Measurements from ENCODE around the gene PRAMEF20.
"Not testable (repeated sequence)": the region's sequence is repeated elsewhere in the genome, so short reads cannot be mapped to it uniquely, and the experiment has no call there.

The PRAMEF20 gene

GRCh38 chr1:13410150-13410549 is at the start of gene PRAMEF20:
Gene PRAMEF20, plus strand, starts transcription at chr1:13410450. Its CDS starts 5,905 bp downstream, at chr1:13416355.
- H3K36me3 Mint-ChIP-seq (ENCODE audit: low read depth); H3K4me1 Mint-ChIP-seq (ENCODE audit: low read depth); DNase-seq; H3K27me3 Mint-ChIP-seq; H3K27ac Mint-ChIP-seq; H3K4me3 Mint-ChIP-seq; H3K9me3 Mint-ChIP-seq: not testable (repeated sequence)

DNA sequence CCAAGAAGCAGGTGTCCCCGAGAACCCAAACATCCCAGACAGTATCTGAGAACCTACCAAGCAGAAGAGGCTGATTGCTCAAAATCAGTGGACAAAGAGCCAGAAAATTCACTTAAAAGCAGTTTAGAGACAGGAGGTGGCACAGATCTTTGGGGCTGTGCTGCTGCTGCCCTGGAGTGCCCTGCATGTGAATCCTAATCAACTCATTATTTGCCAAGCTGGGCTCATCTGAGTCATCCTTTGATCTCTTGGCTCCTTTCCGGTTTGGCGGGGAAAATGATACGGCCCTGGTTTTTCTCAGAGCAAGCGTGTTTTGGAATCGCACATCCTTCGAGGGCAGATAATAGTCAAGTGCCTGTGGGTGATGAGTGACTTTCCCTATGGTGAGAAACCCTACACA is 47.9 kb upstream of the PRAMEF20 start:
- H3K4me3 Mint-ChIP-seq; H3K36me3 Mint-ChIP-seq (ENCODE audit: low read depth); DNase-seq; H3K27me3 Mint-ChIP-seq; H3K27ac Mint-ChIP-seq; H3K4me1 Mint-ChIP-seq (ENCODE audit: low read depth); H3K9me3 Mint-ChIP-seq: not testable (repeated sequence)

GRCh38 chr1:13364928-13365327 is 45.3 kb upstream of the PRAMEF20 start:
- not testable (repeated sequence) for H3K4me1 Mint-ChIP-seq (ENCODE audit: low read depth); DNase-seq; H3K27ac Mint-ChIP-seq; H3K9me3 Mint-ChIP-seq; H3K4me3 Mint-ChIP-seq; H3K36me3 Mint-ChIP-seq (ENCODE audit: low read depth); H3K27me3 Mint-ChIP-seq

GRCh38 chr1:13366536-13366935 is 43.7 kb upstream of the PRAMEF20 start:
- DNase-seq; H3K4me1 Mint-ChIP-seq (ENCODE audit: low read depth); H3K4me3 Mint-ChIP-seq; H3K27me3 Mint-ChIP-seq; H3K27ac Mint-ChIP-seq; H3K9me3 Mint-ChIP-seq; H3K36me3 Mint-ChIP-seq (ENCODE audit: low read depth): not testable (repeated sequence)

GRCh38 chr1:13368544-13368943 is 41.7 kb upstream of the PRAMEF20 start:
- not testable (repeated sequence) for H3K36me3 Mint-ChIP-seq (ENCODE audit: low read depth); H3K27ac Mint-ChIP-seq; DNase-seq; H3K4me3 Mint-ChIP-seq; H3K4me1 Mint-ChIP-seq (ENCODE audit: low read depth); H3K9me3 Mint-ChIP-seq; H3K27me3 Mint-ChIP-seq

DNA sequence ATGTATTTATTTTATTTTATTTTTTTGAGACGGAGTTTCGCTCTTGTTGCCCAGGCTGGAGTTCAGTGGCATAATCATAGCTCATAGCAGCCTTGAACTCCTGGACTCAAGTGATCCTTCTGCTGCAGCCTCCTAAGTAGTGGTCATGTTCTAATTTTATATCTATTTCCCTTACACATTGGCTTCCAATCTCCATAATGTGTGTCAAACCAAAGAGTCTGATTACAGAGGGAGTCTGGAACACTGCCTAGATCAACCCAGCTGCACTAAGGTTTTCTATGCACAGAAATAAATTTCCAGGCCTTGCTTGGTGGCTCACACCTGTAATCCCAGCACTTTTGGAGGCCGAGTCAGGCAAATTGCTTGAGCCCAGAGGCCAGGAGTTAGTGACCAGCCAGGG is 31.3 kb upstream of the PRAMEF20 start:
- not testable (repeated sequence) for H3K27ac Mint-ChIP-seq; DNase-seq; H3K4me1 Mint-ChIP-seq (ENCODE audit: low read depth); H3K4me3 Mint-ChIP-seq; H3K36me3 Mint-ChIP-seq (ENCODE audit: low read depth); H3K27me3 Mint-ChIP-seq; H3K9me3 Mint-ChIP-seq

DNA sequence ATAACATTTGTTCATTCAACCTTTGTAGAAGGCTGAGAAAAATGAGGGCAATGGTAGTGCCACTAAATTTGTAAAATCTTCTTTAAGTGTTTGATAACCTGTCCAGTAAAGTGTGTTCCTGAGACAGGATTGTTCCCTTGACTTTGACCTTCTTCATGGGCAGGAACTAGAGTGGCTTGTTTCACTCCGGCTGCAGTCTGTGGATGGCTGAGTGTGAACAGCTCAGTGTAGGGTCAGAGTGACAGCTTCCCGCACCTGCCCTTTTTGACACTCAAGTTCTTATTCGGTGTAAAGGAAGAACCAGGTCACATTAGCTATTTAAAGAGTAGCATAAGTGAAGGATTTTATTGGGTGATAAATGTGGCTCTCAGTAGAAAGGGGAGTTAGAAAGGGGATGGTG is 29.9 kb upstream of the PRAMEF20 start:
- H3K27ac Mint-ChIP-seq; DNase-seq; H3K36me3 Mint-ChIP-seq (ENCODE audit: low read depth); H3K9me3 Mint-ChIP-seq; H3K27me3 Mint-ChIP-seq; H3K4me1 Mint-ChIP-seq (ENCODE audit: low read depth); H3K4me3 Mint-ChIP-seq: not testable (repeated sequence)

GRCh38 chr1:13389332-13389731 is 20.9 kb upstream of the PRAMEF20 start, which contains the start of gene PRAMEF17:
Gene PRAMEF17, plus strand, starts transcription at chr1:13389632. Its CDS starts 26 bp downstream, at chr1:13389658.
- not testable (repeated sequence) for H3K27me3 Mint-ChIP-seq; H3K9me3 Mint-ChIP-seq; H3K27ac Mint-ChIP-seq; H3K4me3 Mint-ChIP-seq; H3K36me3 Mint-ChIP-seq (ENCODE audit: low read depth); H3K4me1 Mint-ChIP-seq (ENCODE audit: low read depth); DNase-seq

DNA sequence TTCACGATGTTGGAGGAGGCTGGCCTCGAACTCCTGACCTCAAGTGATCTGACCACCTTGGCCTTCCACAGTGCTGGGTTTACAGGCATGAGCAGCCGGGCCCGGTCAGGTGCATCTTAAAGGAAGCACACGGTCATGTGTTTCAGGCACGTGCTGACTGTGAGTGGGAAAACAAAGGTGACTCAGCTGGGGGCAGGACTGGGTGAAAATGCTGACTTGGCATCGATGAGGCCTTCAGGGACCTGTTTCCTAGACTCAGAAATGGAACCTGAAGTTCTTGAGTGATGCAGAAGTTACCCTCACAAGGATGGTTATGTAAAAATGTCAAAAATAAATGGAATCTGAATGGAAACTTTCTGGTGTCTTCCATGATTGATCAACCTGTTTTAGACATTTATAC is 17.2 kb upstream of the PRAMEF20 start:
- not testable (repeated sequence) for H3K27me3 Mint-ChIP-seq; H3K27ac Mint-ChIP-seq; DNase-seq; H3K36me3 Mint-ChIP-seq (ENCODE audit: low read depth); H3K9me3 Mint-ChIP-seq; H3K4me1 Mint-ChIP-seq (ENCODE audit: low read depth); H3K4me3 Mint-ChIP-seq

- H3K4me1 Mint-ChIP-seq (ENCODE audit: low read depth); H3K4me3 Mint-ChIP-seq; H3K27ac Mint-ChIP-seq; DNase-seq; H3K27me3 Mint-ChIP-seq; H3K9me3 Mint-ChIP-seq; H3K36me3 Mint-ChIP-seq (ENCODE audit: low read depth): not testable (repeated sequence)
Measured at GRCh38 chr1:13394761-13395160, 15.5 kb upstream of the PRAMEF20 start.

- not testable (repeated sequence) for DNase-seq; H3K27me3 Mint-ChIP-seq; H3K36me3 Mint-ChIP-seq (ENCODE audit: low read depth); H3K4me1 Mint-ChIP-seq (ENCODE audit: low read depth); H3K27ac Mint-ChIP-seq; H3K4me3 Mint-ChIP-seq; H3K9me3 Mint-ChIP-seq
Measured at GRCh38 chr1:13395311-13395710, 14.9 kb upstream of the PRAMEF20 start.

- Mint-ChIP-seq H3K27ac (no peak overlapping the region), H3K9me3 (no peaks in the 10 kb centered on the region), H3K4me1 (ENCODE audit: low read depth) (no peaks in the 10 kb centered on the region), H3K4me3 (no peak overlapping the region), H3K27me3 (peaks cover 8% of the 10 kb centered on the region), H3K36me3 (ENCODE audit: low read depth) (no peaks in the 10 kb centered on the region)
- DNase-seq = no peak
Measured at GRCh38 chr1:13407811-13408210, 2.4 kb upstream of the PRAMEF20 start.

DNA sequence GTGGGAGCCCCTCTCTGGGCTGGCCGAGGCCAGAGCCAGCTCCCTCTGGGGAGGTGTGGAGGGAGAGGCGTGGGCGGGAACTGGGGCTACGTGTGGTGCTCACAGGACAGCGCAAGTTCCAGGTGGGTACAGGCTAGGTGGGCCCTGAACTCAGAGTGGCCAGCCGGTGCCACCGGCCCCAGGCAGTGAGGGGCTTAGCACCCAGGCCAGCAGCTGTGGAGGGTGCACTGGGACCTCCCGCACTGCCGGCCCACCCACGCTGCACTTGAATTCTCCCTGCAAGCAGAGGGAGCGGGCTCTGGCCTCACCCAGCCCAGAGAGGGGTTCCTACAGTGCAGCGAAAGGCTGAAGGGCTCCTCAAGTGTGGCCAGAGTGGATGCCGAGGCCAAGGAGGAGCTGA is 20.2 kb downstream of the PRAMEF20 start:
- Mint-ChIP-seq H3K9me3 (peaks cover 3% of the 10 kb centered on the region), H3K4me3 (no peak overlapping the region), H3K4me1 (ENCODE audit: low read depth) (no peaks in the 10 kb centered on the region), H3K27ac (no peak overlapping the region), H3K36me3 (ENCODE audit: low read depth) (no peaks in the 10 kb centered on the region), H3K27me3 (peaks cover 9% of the 10 kb centered on the region)
- no peak for DNase-seq

DNA sequence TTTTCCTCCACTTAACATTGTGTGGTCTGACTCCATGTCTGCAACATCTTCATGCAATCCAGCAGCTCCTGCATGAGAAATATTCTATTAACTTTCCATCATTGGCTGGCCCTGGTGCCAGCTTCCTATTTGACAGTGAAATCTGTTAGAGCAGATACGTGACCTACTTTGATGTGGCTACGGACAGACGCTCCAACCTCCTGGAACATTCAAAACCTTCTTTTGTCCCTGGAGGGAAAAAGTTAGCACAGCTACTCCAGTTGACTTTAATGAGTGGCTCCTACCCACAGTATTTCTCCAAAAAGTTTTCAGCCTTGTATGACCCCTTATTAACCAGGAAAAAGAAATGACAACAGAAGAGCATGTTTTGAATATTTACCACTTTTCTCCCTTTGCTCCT is 22.0 kb downstream of the PRAMEF20 start:
- no peak overlapping the region for H3K4me3 Mint-ChIP-seq
- DNase-seq = no peak
- no peaks in the 10 kb centered on the region for H3K4me1 Mint-ChIP-seq (ENCODE audit: low read depth)
- peaks cover 3% of the 10 kb centered on the region for H3K9me3 Mint-ChIP-seq
- H3K36me3 Mint-ChIP-seq (ENCODE audit: low read depth) = no peaks in the 10 kb centered on the region
- H3K27me3 Mint-ChIP-seq = peaks cover 16% of the 10 kb centered on the region
- H3K27ac Mint-ChIP-seq = no peak overlapping the region

GRCh38 chr1:13433694-13434358 is 23.6 kb downstream of the PRAMEF20 start:
- peaks cover 16% of the 10 kb centered on the region for H3K27me3 Mint-ChIP-seq
- H3K4me1 Mint-ChIP-seq (ENCODE audit: low read depth); H3K9me3 Mint-ChIP-seq; H3K4me3 Mint-ChIP-seq; DNase-seq; H3K27ac Mint-ChIP-seq; H3K36me3 Mint-ChIP-seq (ENCODE audit: low read depth): not testable (repeated sequence)

GRCh38 chr1:13435458-13435857 is 25.2 kb downstream of the PRAMEF20 start:
- Mint-ChIP-seq H3K36me3 (ENCODE audit: low read depth) (no peaks in the 10 kb centered on the region), H3K9me3 (peaks cover 3% of the 10 kb centered on the region), H3K4me3 (no peak overlapping the region), H3K27me3 (peaks cover 16% of the 10 kb centered on the region), H3K27ac (no peak overlapping the region), H3K4me1 (ENCODE audit: low read depth) (no peaks in the 10 kb centered on the region)
- DNase-seq = no peak

Data from activated T-cell treated with anti-CD3 and anti-CD28 coated beads, Interleukin-2, amount 50 U/mL, for 24 hours (primary cell).